Measurements from ENCODE around the gene STX10. TPM values are rescaled to one million over a fixed set of nuclear protein-coding genes. Genes with fewer than 3 reads are reported as not detected.

Gene STX10
- total RNA-seq, 2 donors from 2014 or later: 54.2 to 65.3 TPM

- TF ChIP-seq, protein P1, sequence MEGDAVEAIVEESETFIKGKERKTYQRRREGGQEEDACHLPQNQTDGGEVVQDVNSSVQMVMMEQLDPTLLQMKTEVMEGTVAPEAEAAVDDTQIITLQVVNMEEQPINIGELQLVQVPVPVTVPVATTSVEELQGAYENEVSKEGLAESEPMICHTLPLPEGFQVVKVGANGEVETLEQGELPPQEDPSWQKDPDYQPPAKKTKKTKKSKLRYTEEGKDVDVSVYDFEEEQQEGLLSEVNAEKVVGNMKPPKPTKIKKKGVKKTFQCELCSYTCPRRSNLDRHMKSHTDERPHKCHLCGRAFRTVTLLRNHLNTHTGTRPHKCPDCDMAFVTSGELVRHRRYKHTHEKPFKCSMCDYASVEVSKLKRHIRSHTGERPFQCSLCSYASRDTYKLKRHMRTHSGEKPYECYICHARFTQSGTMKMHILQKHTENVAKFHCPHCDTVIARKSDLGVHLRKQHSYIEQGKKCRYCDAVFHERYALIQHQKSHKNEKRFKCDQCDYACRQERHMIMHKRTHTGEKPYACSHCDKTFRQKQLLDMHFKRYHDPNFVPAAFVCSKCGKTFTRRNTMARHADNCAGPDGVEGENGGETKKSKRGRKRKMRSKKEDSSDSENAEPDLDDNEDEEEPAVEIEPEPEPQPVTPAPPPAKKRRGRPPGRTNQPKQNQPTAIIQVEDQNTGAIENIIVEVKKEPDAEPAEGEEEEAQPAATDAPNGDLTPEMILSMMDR (IDR thresholded peaks at IDR 0.05): no peak
- no peak for TF ChIP-seq POLR2A (IDR thresholded peaks at IDR 0.05)
- 65 to 93% methylated on average over 13 to 29 of the region's 29 CpGs for WGBS, 2 donors
- Histone ChIP-seq H3K9me3 (no peaks in the 10 kb centered on the region), H3K36me3 (replicated peaks in 1 of 2; ENCODE audit: insufficient read depth in 1 of 2, low read depth in 2 of 2) (no peaks in the 10 kb centered on the region), H3K4me3 (no peak overlapping the region), H3K27ac (peak overlapping the region in 2 of 4 donors; percentile 36 to 77), H3K4me1 (peaks cover 12% of the 10 kb centered on the region), H3K27me3 (no peaks in the 10 kb centered on the region)
- ATAC-seq: no peak
- intact Hi-C loops (cut with DNase I): no loop called here
- no peak for DNase-seq
Observed at GRCh38 chr19:13104848-13105711, 45.1 kb downstream of the STX10 start.

DNA sequence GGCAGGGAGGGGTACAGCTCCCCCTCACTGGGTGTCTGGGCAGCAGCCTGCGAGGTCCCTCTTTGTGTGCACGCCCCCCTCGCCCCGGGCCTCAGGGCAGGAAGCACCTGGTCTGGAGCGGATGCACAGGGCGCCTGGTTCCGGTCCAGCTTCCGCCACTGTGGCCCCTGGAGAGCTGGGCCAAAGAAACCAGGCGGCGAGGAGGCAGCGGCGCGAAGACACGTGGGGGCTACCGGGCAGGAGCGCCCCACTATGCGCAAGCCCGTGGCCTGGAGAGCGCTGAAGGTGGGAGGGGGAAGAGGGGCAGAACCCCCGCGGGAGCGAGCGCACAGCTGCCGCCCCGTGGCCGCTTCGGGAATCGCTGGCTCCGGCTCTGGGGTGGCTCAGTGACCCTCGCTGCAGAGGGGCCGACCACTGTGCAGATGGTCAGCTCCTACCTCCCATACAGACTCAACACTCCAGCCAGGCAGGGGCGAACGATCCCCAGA is 45.8 kb downstream of the STX10 start:
- H3K4me1 ChIP-seq: peaks cover 12% of the 10 kb centered on the region
- WGBS, 2 donors: 32 to 65% methylated on average over 12 to 32 of the region's 33 CpGs
- no peak overlapping the region for H3K4me3 ChIP-seq
- DNase-seq (peak in 2 of 4 donors; percentile 44 to 61), ATAC-seq (peak; percentile 11)
- H3K36me3 ChIP-seq (replicated peaks in 1 of 2; ENCODE audit: insufficient read depth in 1 of 2, low read depth in 2 of 2): no peaks in the 10 kb centered on the region
- peak overlapping the region in 2 of 4 donors; percentile 36 to 77 for H3K27ac ChIP-seq
- intact Hi-C loops (cut with DNase I): no loop called here
- TF ChIP-seq, protein P1 (IDR thresholded peaks at IDR 0.05): peak in 6 of 7 experiments; percentile 25 to 55 (median 43)
- TF ChIP-seq POLR2A (IDR thresholded peaks at IDR 0.05): no peak
- no peaks in the 10 kb centered on the region for H3K27me3 ChIP-seq
- no peaks in the 10 kb centered on the region for H3K9me3 ChIP-seq

- WGBS, 2 donors: 75 to 89% methylated on average over 10 to 11 of the region's 13 CpGs
- peak in 1 of 3 donors; percentile 2 for TF ChIP-seq POLR2A (IDR thresholded peaks at IDR 0.05)
- TF ChIP-seq, protein P1 (IDR thresholded peaks at IDR 0.05): no peak
- Histone ChIP-seq H3K4me3 (no peak overlapping the region), H3K9me3 (no peaks in the 10 kb centered on the region), H3K4me1 (peaks cover 17% of the 10 kb centered on the region), H3K36me3 (replicated peaks in 1 of 2; ENCODE audit: insufficient read depth in 1 of 2, low read depth in 2 of 2) (no peaks in the 10 kb centered on the region), H3K27ac (peak overlapping the region in 2 of 4 donors; percentile 62 to 77), H3K27me3 (peaks cover 0 to 4% of the 10 kb centered on the region in 2 donors)
- intact Hi-C loops (cut with DNase I): no loop called here
- DNase-seq (no peak), ATAC-seq (no peak)
Observed at GRCh38 chr19:13103581-13104359, 46.4 kb downstream of the STX10 start.

DNA sequence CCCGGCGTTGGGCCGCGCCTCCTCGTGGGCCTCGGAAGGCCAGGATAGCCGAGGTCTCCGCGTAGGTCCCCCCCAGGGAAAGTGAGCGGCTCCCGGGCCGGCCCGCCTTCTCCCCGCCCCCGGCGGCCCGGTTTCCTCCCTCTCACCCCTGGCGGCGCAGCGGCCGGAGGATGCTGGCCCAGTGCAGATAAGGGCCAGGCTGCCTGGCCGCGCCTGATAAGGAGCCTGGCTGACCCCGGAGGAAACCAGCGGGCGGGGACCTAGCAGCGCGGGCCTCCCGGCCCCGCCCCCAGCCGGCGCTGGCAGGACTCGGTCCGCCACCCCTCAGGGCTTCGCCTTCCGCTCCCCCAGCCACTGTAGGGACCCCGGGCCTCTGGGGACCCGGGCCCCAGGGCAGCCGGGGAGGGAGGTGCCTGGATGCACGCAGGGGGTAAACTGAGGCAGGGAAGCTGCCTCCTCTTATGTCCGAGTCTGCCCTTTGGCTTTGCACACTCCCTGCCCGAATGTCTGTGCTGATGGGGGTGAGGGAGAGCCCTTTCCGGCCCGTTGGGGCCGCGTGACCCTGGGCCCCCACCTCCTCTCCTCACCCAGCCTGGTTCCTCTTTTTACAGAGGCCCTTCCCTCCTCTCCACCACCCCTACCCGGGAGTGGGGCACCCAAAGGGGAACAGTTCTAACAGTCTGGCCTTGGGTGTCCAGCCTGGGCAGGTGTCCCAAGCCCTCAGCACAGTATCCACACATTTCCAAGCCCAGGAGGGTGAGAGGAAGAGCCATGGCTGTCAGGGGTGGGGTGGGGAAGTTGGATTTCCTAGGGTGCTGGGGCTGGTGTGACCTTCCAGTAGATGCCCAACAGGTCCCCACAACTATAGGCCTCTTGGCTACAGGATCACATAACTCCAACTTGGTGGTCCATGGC is 47.3 kb downstream of the STX10 start, which contains the start of gene LYL1:
Gene LYL1, minus strand, starts transcription at position 193 of the 915 bp plus-strand sequence. CDS start 1,687 bp downstream, outside the sequence.
- intact Hi-C loops (cut with DNase I): no loop called here
- H3K27ac ChIP-seq: peak within 1 kb of the TSS in 2 of 4 donors; percentile 62 to 77
- WGBS, 2 donors: 6 to 18% methylated on average over 9 to 35 of the region's 47 CpGs
- no peaks in the 10 kb centered on the region for H3K9me3 ChIP-seq
- peak; percentile 1 to 44 (median 14) for TF ChIP-seq POLR2A (IDR thresholded peaks at IDR 0.05)
- TF ChIP-seq, protein P1 (IDR thresholded peaks at IDR 0.05): peak in 1 of 7 experiments; percentile 6
- DNase-seq: peak in 3 of 4 donors; percentile 55 to 66 (median 56)
- peaks cover 24% of the 10 kb centered on the region for H3K4me1 ChIP-seq
- H3K27me3 ChIP-seq: peaks cover 0 to 6% of the 10 kb centered on the region in 2 donors
- no peak within 1 kb of the TSS for H3K4me3 ChIP-seq
- no peaks in the 10 kb centered on the region for H3K36me3 ChIP-seq (replicated peaks in 1 of 2; ENCODE audit: insufficient read depth in 1 of 2, low read depth in 2 of 2)
- peak; percentile 56 for ATAC-seq
